HG03558 (cell line): ENCODE data around the gene COPS3.
A peak's percentile ranks its signal among the peaks of the same experiment; 100 is the strongest.

ENCODE experiments used
- ATAC-seq: cut with Tn5 transposase; IDR thresholded peaks from one replicate; pipeline ENCODE4 v1.9.1; 2021; ENCODE audit warnings: moderate number of reproducible peaks; ENCODE audit not compliant: unreplicated experiment; ENCODE audit errors: extremely low read depth

The COPS3 gene

GRCh38 chr17:17280613-17281549 lies at the start of gene COPS3:
TSS of gene COPS3 (minus strand) at chr17:17281246. CDS start at chr17:17281186, 60 bp downstream.
- peak; percentile 87 for ATAC-seq

GRCh38 chr17:17328251-17328650 lies 47.2 kb upstream of the COPS3 start:
- ATAC-seq: no peak

GRCh38 chr17:17326275-17326875 lies 45.3 kb upstream of the COPS3 start:
- ATAC-seq: no peak

DNA sequence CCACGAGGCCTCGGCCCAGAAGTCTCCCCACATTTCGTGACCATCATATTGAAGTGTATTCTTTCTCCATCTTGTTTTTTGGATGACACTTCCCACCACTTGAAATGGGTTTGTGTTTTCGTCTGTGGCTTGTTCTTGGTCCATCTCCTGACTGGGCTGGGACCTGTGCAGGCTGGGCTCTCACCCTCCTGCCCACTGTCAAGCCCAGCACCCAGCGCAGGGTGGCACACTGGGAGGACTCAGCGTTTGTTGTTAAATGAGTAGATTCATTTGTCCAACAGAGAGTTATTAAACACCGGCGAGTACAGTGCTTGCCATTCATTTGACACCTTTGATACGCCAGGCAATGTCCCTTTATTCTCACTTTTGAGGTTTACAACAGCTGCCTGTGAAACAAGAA lies 44.8 kb upstream of the COPS3 start:
- no peak for ATAC-seq

- no peak for ATAC-seq
These were observed 44.2 kb upstream of the COPS3 start for GRCh38 chr17:17325228-17325627.

- ATAC-seq: no peak
These were observed 43.6 kb upstream of the COPS3 start for GRCh38 chr17:17324616-17325015.

- ATAC-seq: no peak
These were observed 41.8 kb upstream of the COPS3 start for GRCh38 chr17:17322516-17323510.

DNA sequence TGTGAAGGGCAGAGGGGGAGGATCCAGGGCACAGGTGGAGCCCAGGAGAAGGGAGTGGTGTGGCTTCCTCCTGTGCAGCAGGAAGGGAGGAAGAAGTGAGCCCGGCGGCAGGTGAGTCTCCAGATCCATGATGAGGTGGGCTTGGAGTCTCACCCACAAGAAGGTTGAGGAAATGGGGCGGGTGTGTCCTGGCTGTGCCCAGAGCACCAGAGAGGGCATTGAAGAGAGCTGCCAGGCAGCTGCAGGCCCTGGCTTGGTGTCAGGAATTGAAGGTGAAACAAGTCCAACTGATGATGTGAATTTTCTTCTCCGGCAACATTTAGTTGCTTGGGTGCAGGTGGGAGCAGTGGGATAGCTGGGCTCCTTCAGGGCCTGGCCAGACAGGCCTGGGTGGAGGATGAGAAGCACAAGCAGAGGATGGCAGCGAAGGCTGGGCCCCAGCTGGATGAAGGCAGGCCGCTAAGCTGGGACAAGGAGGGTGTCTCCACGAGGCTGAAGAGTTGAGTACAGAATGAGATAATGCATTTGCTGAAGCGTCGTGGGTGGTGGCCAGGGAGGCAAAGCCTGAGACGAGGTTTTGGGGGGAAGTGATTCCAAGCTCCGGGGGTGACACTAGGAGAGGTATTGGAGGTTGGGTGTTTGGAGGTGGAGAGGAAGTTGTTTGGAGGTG lies 40.4 kb upstream of the COPS3 start:
- ATAC-seq: no peak

GRCh38 chr17:17320911-17321220 lies 39.8 kb upstream of the COPS3 start:
- ATAC-seq: no peak

- no peak for ATAC-seq
These were observed 39.3 kb upstream of the COPS3 start for GRCh38 chr17:17320188-17320910.

DNA sequence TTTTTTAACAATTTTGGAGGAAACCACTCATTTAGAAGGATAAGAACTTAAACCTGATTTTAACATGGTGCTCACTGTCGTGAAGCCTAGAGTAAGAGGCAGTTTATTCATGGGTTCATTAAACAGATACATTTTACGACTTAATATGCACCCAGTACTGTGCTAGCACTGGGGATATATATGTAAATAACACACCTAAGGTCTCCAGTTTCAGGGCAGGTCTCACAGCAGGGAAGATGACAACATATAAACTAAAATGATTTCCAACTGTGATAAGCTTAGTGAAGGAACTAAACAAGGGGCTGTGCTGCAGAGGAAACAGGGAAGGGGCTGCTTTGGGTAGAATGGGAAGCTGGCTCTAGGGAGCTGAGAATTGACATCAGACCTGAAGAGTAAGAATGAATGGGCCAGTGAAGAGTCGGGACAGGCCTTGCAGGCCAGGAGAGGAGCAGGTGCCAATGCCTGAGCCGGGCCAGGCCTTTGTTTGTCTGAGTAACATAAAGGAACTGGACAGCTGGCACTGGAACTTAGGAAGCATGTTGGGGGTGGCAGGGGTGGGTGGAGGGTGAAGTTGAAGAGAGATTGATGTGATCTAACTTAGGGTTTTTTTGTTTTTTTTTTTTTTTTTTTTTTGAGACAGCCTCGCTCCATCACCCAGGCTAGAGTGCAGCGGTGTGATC lies 34.2 kb upstream of the COPS3 start:
- no peak for ATAC-seq

DNA sequence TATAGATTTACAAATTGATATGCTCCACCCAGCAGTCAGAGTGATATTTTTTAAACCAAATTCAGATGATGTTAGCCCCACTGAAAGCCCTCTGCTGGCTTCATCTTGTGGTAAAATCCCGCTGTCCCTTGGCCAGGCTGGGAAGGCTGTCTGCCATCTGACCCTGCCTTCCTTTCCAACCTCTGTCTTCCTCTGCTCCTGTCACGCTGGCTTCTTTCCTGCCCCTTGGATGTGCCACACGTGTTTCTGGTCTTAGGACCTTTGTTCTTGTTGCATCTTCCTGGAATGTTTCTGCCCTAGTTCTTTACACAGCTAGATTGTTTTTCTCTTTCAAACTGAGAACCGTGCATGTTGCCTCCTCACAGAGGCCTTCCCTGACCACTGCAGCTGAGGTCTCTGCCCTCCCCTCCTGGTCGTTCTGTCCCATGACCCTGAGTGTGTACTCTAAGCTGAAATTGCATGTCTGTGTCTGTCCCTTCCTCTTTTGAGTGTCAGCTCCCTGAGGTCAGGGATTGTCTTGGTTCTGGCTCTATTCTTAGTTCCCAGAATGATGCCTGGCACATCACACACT lies 33.5 kb upstream of the COPS3 start:
- ATAC-seq: no peak

GRCh38 chr17:17313350-17313991 lies 32.4 kb upstream of the COPS3 start:
- ATAC-seq: no peak

DNA sequence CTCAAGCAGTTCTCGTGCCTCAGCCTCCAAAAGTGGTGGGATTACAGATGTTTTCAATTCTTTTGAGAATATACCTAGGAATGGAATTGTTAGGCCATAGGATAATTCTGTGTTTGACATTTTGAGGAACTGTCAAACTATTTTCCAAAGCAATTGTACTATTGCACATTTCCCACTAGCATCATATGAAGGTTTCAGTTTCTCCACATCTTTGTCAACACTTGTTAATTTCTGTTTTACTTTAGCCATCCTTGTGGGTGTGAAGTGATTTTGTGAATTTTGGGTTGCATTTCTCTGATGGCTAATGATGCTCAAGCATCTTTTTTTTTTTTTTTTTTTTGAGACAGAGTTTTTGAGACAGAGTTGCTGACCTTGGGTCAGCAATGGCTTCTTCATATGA lies 28.3 kb upstream of the COPS3 start:
- no peak for ATAC-seq

DNA sequence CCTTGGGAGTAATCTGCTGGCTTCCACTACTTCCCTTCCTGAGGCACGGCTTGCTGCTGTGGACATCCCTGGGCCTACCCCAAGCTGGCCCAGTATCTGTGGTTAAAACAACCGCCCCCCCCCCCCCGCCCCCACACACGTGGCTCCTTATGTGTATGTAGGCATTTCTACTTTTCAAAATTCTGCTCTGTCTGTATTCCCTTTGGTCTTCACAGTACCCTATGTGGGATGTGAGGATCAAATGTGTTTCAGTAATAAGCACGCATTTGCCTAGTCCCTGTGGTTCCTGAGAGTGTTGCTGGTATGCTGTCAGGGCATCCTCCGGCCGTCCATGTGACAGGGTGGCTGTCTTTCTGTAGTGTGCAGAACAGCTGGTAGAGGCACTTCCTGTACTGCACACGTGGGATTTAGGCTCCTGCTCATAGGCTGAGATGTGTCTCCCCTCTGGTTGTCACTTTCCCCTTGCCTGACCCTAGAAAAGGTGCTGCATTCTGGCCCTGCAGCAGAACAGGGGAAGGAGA lies 24.3 kb upstream of the COPS3 start:
- ATAC-seq: peak; percentile 78

GRCh38 chr17:17304521-17304985 lies 23.5 kb upstream of the COPS3 start:
- ATAC-seq: no peak

GRCh38 chr17:17303847-17304490 lies 22.9 kb upstream of the COPS3 start:
- no peak for ATAC-seq
